ENCODE results near the gene COL18A1. TPM values are rescaled to one million over a fixed set of nuclear protein-coding genes. Genes with fewer than 3 reads are reported as not detected.
"Not testable (repeated sequence)": the region's sequence is repeated elsewhere in the genome, so short reads cannot be mapped to it uniquely, and the experiment has no call there.

The COL18A1 gene
- total and polyA plus RNA-seq, 5 donors = 52.3 to 134 (median 80.5) TPM

DNA sequence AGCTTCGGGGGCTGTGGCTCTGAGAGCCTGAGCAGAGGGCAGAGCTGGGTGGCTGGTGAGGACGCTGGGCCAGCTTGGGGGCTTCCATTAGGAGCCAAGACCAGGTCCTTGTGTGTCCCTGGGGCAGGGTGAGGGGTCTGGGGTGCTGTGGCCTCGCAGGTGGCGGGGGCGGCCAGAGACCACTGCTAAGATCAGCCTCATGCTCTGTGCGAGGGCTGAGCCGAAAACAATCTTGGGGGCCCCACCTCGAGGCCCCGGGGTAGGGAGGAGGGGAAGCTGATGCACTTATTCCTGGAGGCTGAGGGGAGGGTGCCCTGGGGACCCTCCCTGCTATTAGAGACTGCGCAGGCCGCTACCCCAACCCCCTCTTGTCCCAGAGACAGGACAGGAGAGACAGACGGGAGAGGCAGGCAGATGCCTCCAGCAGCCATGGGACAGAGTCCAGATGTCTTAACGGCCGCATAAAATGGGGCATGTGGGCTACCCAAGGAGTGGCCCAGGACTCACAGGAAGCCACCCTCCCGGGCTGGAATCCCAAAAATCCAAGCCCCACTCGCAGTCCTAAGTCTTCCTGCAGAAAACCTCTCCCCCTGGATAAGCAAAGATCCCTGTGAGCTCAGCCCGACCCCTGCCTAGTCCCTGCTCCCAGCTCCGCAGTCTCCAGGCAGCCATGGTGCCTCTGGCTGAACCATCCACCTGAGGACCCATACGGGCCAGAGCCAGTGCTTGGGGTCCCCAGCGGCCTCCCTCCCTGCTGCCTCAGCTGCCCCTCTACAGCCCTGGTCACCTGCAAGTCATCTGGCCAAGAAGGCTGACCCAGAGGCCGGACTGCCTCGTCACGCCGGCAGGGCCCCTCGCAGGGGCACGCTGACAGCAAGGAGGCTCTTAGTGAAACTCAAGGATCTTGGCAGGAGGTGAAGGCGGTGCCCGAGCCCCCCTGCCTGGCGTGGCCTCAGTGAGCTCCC, 43.6 kb upstream of the COL18A1 start:
- ATAC-seq = no peak
- H3K9me3 ChIP-seq (ENCODE audit: control insufficient read depth, low read length) = no peaks in the 10 kb centered on the region
- H3K4me1 ChIP-seq (ENCODE audit: control insufficient read depth, insufficient read depth, low read length) = peaks cover 16% of the 10 kb centered on the region
- DNase-seq = peak; percentile 15 to 55 (median 51)
- H3K27ac ChIP-seq (ENCODE audit: low read length) = no peak overlapping the region
- H3K27me3 ChIP-seq (ENCODE audit: control insufficient read depth, insufficient read depth) = no peaks in the 10 kb centered on the region
- H3K4me3 ChIP-seq (ENCODE audit: low read length) = no peak overlapping the region
- intact Hi-C loops (cut with DNase I) = loop anchor here in 2 of 4 donors (5.0 kb wide), 2 partner anchors 54 to 59 kb away; no protein-coding TSS in a partner anchor
- WGBS = 82% methylated on average over 29 of the region's 29 CpGs

GRCh38 chr21:45362077-45362747, 42.8 kb upstream of the COL18A1 start:
- Histone ChIP-seq H3K4me1 (ENCODE audit: control insufficient read depth, insufficient read depth, low read length) (peaks cover 13% of the 10 kb centered on the region), H3K27me3 (ENCODE audit: control insufficient read depth, insufficient read depth) (no peaks in the 10 kb centered on the region), H3K4me3 (ENCODE audit: low read length) (no peak overlapping the region), H3K9me3 (ENCODE audit: control insufficient read depth, low read length) (no peaks in the 10 kb centered on the region), H3K27ac (ENCODE audit: low read length) (no peak overlapping the region)
- DNase-seq (peak; percentile 12 to 48 (median 33)), ATAC-seq (no peak)
- intact Hi-C loops (cut with DNase I) = loop anchor here in 2 of 4 donors (5.0 kb wide), 2 partner anchors 55 to 60 kb away; no protein-coding TSS in a partner anchor
- 93% methylated on average over 15 of the region's 15 CpGs for WGBS

DNA sequence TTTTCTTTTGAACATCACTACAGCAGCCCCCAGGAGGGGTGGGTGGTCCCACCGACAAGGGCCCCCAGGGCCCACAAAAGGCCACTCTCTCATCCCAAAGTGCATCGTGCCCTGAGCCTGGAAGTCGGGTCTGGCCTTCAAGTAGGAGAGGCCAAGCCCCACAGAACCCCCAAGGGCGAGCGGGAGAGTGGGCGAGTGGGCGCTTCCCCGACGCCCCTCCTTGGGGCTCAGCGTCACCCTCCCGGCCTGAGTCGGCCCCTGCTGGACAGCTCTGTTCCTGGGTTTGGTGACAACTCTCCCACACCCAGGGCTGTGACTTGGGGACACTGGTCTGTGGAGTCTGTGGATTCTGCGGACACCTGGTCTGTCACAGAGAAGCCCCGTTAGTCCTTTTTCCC, 42.2 kb upstream of the COL18A1 start:
- intact Hi-C loops (cut with DNase I) = loop anchor here in 2 of 4 donors (5.0 kb wide), 2 partner anchors 55 to 60 kb away; no protein-coding TSS in a partner anchor
- Histone ChIP-seq H3K4me3 (ENCODE audit: low read length) (no peak overlapping the region), H3K27me3 (ENCODE audit: control insufficient read depth, insufficient read depth) (no peaks in the 10 kb centered on the region), H3K4me1 (ENCODE audit: control insufficient read depth, insufficient read depth, low read length) (peaks cover 12% of the 10 kb centered on the region), H3K9me3 (ENCODE audit: control insufficient read depth, low read length) (no peaks in the 10 kb centered on the region), H3K27ac (ENCODE audit: low read length) (no peak overlapping the region)
- DNase-seq = peak; percentile 11 to 65 (median 59)
- 95% methylated on average over 14 of the region's 14 CpGs for WGBS
- no peak for ATAC-seq

GRCh38 chr21:45363272-45363671, 41.7 kb upstream of the COL18A1 start:
- H3K9me3 ChIP-seq (ENCODE audit: control insufficient read depth, low read length); H3K27me3 ChIP-seq (ENCODE audit: control insufficient read depth, insufficient read depth); H3K4me1 ChIP-seq (ENCODE audit: control insufficient read depth, insufficient read depth, low read length); H3K4me3 ChIP-seq (ENCODE audit: low read length); ATAC-seq: not testable (repeated sequence)
- peak; percentile 10 to 60 (median 51) for DNase-seq
- intact Hi-C loops (cut with DNase I) = loop anchor here in 2 of 4 donors (5.0 kb wide), 2 partner anchors 56 to 61 kb away; no protein-coding TSS in a partner anchor
- WGBS = 95% methylated on average over 19 of the region's 19 CpGs
- peak overlapping the region; percentile 97 for H3K27ac ChIP-seq (ENCODE audit: low read length)

DNA sequence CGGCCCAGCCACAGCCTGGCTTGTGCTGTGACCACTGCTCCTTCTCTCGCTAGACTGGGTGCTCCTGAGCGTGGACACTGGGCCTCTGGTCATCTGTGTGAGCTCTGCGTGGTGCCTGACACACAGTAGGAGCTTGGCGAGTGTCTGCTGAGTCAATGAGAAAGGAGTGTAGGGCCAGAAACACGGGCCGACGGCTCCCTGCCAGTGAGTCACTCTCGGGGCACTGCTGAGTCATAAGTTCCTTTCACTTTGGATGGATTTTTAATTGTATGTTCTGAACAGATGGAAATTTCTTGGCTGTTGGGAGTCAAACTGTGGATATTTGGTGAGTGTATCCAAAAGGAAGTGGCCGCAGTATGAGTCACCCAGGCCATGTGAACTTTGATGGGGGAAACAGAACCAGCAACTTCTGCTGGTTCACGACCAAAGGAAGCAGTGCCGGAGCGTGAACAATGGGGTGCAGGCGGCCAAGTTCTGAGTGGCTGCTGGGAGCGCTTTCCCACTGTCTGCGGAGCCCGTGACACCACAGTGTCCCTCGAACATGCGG, 41.0 kb upstream of the COL18A1 start:
- peaks cover 9% of the 10 kb centered on the region for H3K4me1 ChIP-seq (ENCODE audit: control insufficient read depth, insufficient read depth, low read length)
- ATAC-seq (peak; percentile 81 to 85), DNase-seq (peak; percentile 92 to 95 (median 93))
- intact Hi-C loops (cut with DNase I) = loop anchor here in 2 of 4 donors (5.0 kb wide), 2 partner anchors 57 to 62 kb away; no protein-coding TSS in a partner anchor
- 29% methylated on average over 19 of the region's 19 CpGs for WGBS
- H3K27me3 ChIP-seq (ENCODE audit: control insufficient read depth, insufficient read depth) = no peaks in the 10 kb centered on the region
- peak overlapping the region; percentile 97 for H3K27ac ChIP-seq (ENCODE audit: low read length)
- H3K9me3 ChIP-seq (ENCODE audit: control insufficient read depth, low read length) = no peaks in the 10 kb centered on the region
- no peak overlapping the region for H3K4me3 ChIP-seq (ENCODE audit: low read length)

- Histone ChIP-seq H3K4me3 (ENCODE audit: low read length) (no peak overlapping the region), H3K27ac (ENCODE audit: low read length) (peak overlapping the region; percentile 94), H3K27me3 (ENCODE audit: control insufficient read depth, insufficient read depth) (no peaks in the 10 kb centered on the region), H3K9me3 (ENCODE audit: control insufficient read depth, low read length) (no peaks in the 10 kb centered on the region), H3K4me1 (ENCODE audit: control insufficient read depth, insufficient read depth, low read length) (peaks cover 9% of the 10 kb centered on the region)
- intact Hi-C loops (cut with DNase I) = loop anchor here in 2 of 4 donors (5.0 kb wide), 2 partner anchors 57 to 62 kb away; no protein-coding TSS in a partner anchor
- DNase-seq = peak in 2 of 3 donors; percentile 75 to 82
- peak; percentile 28 to 45 for ATAC-seq
- 41% methylated on average over 29 of the region's 29 CpGs for WGBS
Measured at GRCh38 chr21:45364468-45365185, 40.3 kb upstream of the COL18A1 start.

- Histone ChIP-seq H3K27ac (ENCODE audit: low read length) (peak overlapping the region; percentile 94), H3K4me1 (ENCODE audit: control insufficient read depth, insufficient read depth, low read length) (peaks cover 9% of the 10 kb centered on the region), H3K4me3 (ENCODE audit: low read length) (no peak overlapping the region), H3K27me3 (ENCODE audit: control insufficient read depth, insufficient read depth) (no peaks in the 10 kb centered on the region), H3K9me3 (ENCODE audit: control insufficient read depth, low read length) (no peaks in the 10 kb centered on the region)
- intact Hi-C loops (cut with DNase I) = no loop called here
- peak in 2 of 3 donors; percentile 88 for DNase-seq
- WGBS = 82% methylated on average over 25 of the region's 25 CpGs
- ATAC-seq = peak; percentile 4 to 36
Measured at GRCh38 chr21:45365186-45365607, 39.8 kb upstream of the COL18A1 start.

DNA sequence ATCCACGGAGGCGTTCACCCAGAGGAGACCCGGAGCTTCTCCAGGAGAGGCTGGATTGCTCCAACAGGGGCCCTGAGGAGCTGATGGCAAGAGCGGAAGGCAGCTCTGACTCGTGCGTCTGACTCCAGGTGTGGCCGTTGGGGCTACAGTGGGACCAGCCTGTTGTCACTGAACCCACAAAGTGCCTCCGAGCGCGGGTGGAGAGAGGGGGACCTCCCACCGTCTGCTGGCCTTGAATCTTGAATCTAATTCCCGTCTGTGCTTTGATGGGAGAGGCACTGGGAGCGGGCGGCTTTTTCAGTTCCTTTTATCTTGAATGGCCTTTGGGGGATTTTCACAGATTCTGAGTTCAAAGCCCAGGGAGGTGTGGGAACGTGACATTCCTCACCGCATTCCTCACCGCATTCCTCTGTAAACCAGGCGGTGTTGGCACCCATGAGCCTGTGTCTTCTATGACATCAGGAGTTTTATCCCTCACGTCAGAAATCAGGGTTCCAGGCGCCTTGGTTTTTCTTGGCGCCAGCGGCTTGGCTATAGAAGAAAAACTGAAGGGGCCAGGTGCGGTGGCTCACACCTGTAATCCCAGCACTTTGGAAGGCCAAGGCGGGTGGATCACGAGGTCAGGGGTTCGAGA, 39.2 kb upstream of the COL18A1 start:
- intact Hi-C loops (cut with DNase I) = no loop called here
- Histone ChIP-seq H3K9me3 (ENCODE audit: control insufficient read depth, low read length) (no peaks in the 10 kb centered on the region), H3K4me1 (ENCODE audit: control insufficient read depth, insufficient read depth, low read length) (peaks cover 9% of the 10 kb centered on the region), H3K4me3 (ENCODE audit: low read length) (no peak overlapping the region), H3K27me3 (ENCODE audit: control insufficient read depth, insufficient read depth) (no peaks in the 10 kb centered on the region), H3K27ac (ENCODE audit: low read length) (peak overlapping the region; percentile 94)
- WGBS = 87% methylated on average over 26 of the region's 26 CpGs
- ATAC-seq (no peak), DNase-seq (peak; percentile 17 to 57 (median 43))

DNA sequence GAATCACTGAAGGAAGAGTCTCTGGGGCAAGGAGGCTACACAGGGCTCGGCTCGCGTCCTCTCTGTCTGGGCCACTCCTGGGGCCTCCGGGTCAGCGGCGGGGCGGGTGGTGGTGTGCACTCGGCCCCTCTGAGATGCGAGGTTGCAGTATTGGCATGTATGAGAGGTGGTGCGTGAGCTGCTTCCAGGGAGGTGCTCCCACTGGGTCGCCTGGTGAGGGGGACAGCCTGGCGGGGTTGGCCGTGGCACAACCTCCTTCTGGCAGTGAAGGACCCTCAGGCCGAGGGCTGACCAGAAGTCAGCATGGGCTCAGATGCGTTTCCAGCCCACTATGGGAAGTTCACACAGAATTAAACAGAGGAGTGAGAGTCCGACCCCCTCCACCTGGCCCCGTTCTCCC, 38.5 kb upstream of the COL18A1 start:
- DNase-seq = peak; percentile 27 to 53 (median 53)
- peaks cover 9% of the 10 kb centered on the region for H3K4me1 ChIP-seq (ENCODE audit: control insufficient read depth, insufficient read depth, low read length)
- no peaks in the 10 kb centered on the region for H3K9me3 ChIP-seq (ENCODE audit: control insufficient read depth, low read length)
- WGBS = 93% methylated on average over 17 of the region's 17 CpGs
- H3K4me3 ChIP-seq (ENCODE audit: low read length) = no peak overlapping the region
- intact Hi-C loops (cut with DNase I) = no loop called here
- no peaks in the 10 kb centered on the region for H3K27me3 ChIP-seq (ENCODE audit: control insufficient read depth, insufficient read depth)
- H3K27ac ChIP-seq (ENCODE audit: low read length) = no peak overlapping the region
- ATAC-seq = no peak

Data from right cardiac atrium (tissue), 5 donors.